ENCODE measurements around the gene ROM1. TPM values are rescaled to one million over a fixed set of nuclear protein-coding genes. Genes with fewer than 3 reads are reported as not detected.
"Not testable (repeated sequence)": the region's sequence is repeated elsewhere in the genome, so short reads cannot be mapped to it uniquely, and the experiment has no call there.

The ROM1 gene
- total and polyA plus RNA-seq, 2 experiments from 2014 or later, result 1.5 to 3.2 TPM

DNA sequence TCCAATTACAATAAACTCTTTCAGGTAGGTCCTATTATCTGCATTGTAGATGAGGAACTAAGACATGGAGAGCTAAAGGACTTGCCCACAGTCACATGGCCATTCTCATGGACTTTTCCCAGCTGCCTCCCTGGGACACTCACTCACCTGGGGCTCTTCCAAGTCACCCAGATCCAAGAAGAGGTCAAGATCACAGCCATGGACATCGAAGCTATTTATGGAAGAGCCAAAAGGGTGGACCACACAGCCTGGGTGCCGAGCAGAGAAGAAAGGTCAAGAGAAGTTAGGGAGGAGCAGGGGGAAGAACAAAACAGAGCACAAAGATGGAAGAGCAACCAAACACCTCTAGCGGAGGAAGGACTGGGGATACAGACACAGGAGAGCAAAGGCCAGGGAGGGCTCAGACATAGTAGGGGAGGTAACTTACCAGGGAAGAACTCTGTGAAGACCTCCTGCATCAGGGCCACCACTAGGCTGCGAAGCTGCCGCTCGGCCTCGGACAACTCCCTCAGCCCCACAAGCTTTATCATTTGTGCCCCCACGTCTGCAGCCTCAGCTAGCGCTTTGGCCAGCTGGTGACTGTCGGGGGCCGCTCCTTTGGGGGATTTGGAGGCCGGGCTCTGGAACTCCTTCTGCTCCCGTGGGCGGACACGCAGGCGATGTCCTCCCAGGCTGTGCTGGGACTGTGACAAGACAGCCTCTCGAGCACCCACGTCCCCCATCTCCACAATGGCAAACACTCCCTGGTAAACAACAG, 31.9 kb upstream of the ROM1 start:
- no peak for DNase-seq (ENCODE audit: low spot score)
- Histone ChIP-seq H2AFZ (no peak overlapping the region), H3K9me3 (ENCODE audit: low read depth) (no peaks in the 10 kb centered on the region), H3K27me3 (no peaks in the 10 kb centered on the region), H3K36me3 (replicated peaks; ENCODE audit: insufficient read depth, low read depth) (no peaks in the 10 kb centered on the region), H3K27ac (no peak overlapping the region), H4K20me1 (ENCODE audit: insufficient read depth, poor library complexity, severe bottlenecking) (no peaks in the 10 kb centered on the region), H3K4me1 (ENCODE audit: insufficient read depth) (peaks cover 6% of the 10 kb centered on the region), H3K79me2 (peaks cover 16% of the 10 kb centered on the region), H3K4me2 (no peak overlapping the region), H3K9me2 (replicated peaks; ENCODE audit: insufficient read depth) (no peaks in the 10 kb centered on the region), H3K4me3 (no peak overlapping the region)
- TF ChIP-seq EZH2phosphoT487 (IDR thresholded peaks at IDR 0.05; ENCODE audit: low read depth, severe bottlenecking, unreplicated experiment) (no peak), EZH2 (IDR thresholded peaks at IDR 0.05; ENCODE audit: borderline replicate concordance) (no peak)
- TF ChIP-seq, protein P1, sequence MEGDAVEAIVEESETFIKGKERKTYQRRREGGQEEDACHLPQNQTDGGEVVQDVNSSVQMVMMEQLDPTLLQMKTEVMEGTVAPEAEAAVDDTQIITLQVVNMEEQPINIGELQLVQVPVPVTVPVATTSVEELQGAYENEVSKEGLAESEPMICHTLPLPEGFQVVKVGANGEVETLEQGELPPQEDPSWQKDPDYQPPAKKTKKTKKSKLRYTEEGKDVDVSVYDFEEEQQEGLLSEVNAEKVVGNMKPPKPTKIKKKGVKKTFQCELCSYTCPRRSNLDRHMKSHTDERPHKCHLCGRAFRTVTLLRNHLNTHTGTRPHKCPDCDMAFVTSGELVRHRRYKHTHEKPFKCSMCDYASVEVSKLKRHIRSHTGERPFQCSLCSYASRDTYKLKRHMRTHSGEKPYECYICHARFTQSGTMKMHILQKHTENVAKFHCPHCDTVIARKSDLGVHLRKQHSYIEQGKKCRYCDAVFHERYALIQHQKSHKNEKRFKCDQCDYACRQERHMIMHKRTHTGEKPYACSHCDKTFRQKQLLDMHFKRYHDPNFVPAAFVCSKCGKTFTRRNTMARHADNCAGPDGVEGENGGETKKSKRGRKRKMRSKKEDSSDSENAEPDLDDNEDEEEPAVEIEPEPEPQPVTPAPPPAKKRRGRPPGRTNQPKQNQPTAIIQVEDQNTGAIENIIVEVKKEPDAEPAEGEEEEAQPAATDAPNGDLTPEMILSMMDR (IDR thresholded peaks at IDR 0.05; ENCODE audit: poor library complexity), result no peak
- WGBS (ENCODE audit: low lambda C conversion rate, missing lambda C conversion rate), result 98% methylated on average over 18 of the region's 18 CpGs

DNA sequence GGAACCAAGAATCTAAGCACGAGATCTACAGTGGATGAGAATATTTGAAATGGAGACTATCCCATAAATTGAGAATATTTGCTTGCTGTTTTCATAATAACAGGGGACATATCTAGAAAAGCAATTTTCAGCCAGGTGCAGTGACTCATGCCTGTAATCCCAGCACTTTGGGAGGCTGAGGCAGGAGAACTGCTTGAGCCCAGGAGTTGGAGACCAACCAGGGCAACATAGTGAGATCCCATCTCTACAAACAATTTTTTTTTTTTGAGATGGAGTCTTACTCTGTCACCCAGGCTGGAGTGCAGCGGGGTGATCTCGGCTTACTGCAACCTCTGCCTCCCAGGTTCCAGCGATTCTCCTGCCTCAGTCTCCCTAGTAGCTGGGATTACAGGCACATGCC, 31.3 kb upstream of the ROM1 start:
- H3K27ac ChIP-seq; H4K20me1 ChIP-seq (ENCODE audit: insufficient read depth, poor library complexity, severe bottlenecking); H3K9me3 ChIP-seq (ENCODE audit: low read depth); H2AFZ ChIP-seq; DNase-seq (ENCODE audit: low spot score); H3K4me1 ChIP-seq (ENCODE audit: insufficient read depth); H3K9me2 ChIP-seq (replicated peaks; ENCODE audit: insufficient read depth); H3K36me3 ChIP-seq (replicated peaks; ENCODE audit: insufficient read depth, low read depth); H3K4me2 ChIP-seq; H3K27me3 ChIP-seq; H3K4me3 ChIP-seq: not testable (repeated sequence)
- H3K79me2 ChIP-seq, result peaks cover 21% of the 10 kb centered on the region
- WGBS (ENCODE audit: low lambda C conversion rate, missing lambda C conversion rate), result 95% methylated on average over 4 of the region's 4 CpGs

DNA sequence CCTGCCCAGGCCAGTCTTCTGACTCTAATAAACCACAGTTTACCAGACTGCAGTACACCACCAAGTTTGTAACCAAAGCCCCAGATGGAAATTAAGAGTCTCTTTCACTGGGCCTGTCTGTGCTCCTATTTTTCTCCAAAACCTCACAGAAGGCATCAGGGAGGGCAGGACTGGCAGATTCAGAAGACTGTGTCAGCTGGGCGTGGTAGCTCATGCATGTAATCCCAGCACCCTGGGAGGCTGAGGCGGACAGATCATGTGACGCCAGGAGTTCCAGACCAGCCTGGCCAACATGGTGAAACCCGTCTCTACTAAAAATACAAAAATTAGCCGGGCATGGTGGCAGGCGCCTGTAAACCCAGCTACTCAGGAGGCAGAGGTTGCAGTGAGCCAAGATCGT, 27.7 kb upstream of the ROM1 start:
- not testable (repeated sequence) for H3K9me3 ChIP-seq (ENCODE audit: low read depth); H2AFZ ChIP-seq; H3K4me3 ChIP-seq; DNase-seq (ENCODE audit: low spot score); H3K4me2 ChIP-seq; H3K9me2 ChIP-seq (replicated peaks; ENCODE audit: insufficient read depth); H4K20me1 ChIP-seq (ENCODE audit: insufficient read depth, poor library complexity, severe bottlenecking); H3K36me3 ChIP-seq (replicated peaks; ENCODE audit: insufficient read depth, low read depth); H3K4me1 ChIP-seq (ENCODE audit: insufficient read depth); H3K27ac ChIP-seq; H3K27me3 ChIP-seq
- peaks cover 36% of the 10 kb centered on the region for H3K79me2 ChIP-seq
- WGBS (ENCODE audit: low lambda C conversion rate, missing lambda C conversion rate), result 97% methylated on average over 7 of the region's 7 CpGs

DNA sequence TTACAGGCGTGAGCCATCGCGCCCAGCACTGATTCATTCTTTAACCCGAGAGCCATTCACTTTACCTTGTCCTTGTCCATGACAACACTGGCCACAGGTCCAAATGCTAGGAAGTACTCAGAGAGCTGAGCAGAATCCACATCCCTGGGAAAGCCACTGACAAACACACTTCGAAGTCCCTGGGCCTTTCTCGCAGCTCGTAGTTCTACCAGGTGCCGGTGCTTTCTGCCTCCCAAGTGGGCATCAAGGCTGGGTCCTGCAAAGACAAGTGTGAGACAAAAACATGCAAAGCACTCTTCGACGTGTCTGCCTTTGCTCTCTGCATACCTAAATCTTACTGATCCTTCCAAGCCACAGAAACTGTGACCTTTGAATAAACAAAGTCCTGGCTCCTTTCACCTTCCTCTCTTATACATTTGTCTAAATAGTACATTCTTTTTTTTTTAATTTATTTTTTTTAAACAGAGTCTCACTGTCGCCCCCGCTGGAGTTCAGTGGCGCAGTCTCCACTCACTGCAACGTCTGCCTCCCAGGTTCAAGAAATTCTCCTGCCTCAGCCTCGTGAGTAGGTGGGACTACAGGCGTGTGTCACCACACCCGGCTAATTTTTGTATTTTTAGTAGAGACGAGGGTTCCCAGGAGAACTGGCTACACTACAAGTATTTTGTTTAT, 24.0 kb upstream of the ROM1 start:
- H3K4me3 ChIP-seq, result no peak overlapping the region
- no peak overlapping the region for H3K27ac ChIP-seq
- peaks cover 7% of the 10 kb centered on the region for H3K4me1 ChIP-seq (ENCODE audit: insufficient read depth)
- no peaks in the 10 kb centered on the region for H4K20me1 ChIP-seq (ENCODE audit: insufficient read depth, poor library complexity, severe bottlenecking)
- H3K4me2 ChIP-seq, result no peak overlapping the region
- no peaks in the 10 kb centered on the region for H3K9me2 ChIP-seq (replicated peaks; ENCODE audit: insufficient read depth)
- no peaks in the 10 kb centered on the region for H3K9me3 ChIP-seq (ENCODE audit: low read depth)
- H3K27me3 ChIP-seq, result no peaks in the 10 kb centered on the region
- no peak overlapping the region for H2AFZ ChIP-seq
- peaks cover 40% of the 10 kb centered on the region for H3K79me2 ChIP-seq
- TF ChIP-seq EZH2 (IDR thresholded peaks at IDR 0.05; ENCODE audit: borderline replicate concordance) (no peak), EZH2phosphoT487 (IDR thresholded peaks at IDR 0.05; ENCODE audit: low read depth, severe bottlenecking, unreplicated experiment) (no peak)
- TF ChIP-seq, protein P1 (IDR thresholded peaks at IDR 0.05; ENCODE audit: poor library complexity), result peak; percentile 29
- no peaks in the 10 kb centered on the region for H3K36me3 ChIP-seq (replicated peaks; ENCODE audit: insufficient read depth, low read depth)
- WGBS (ENCODE audit: low lambda C conversion rate, missing lambda C conversion rate), result 69% methylated on average over 18 of the region's 18 CpGs
- DNase-seq (ENCODE audit: low spot score), result no peak

Measured in hepatocyte (in vitro differentiated cells).